Activated CD4-positive, alpha-beta T cell treated with anti-CD3 and anti-CD28 coated beads, Interleukin-2, amount 10 ng/mL, durations not matched to agents 7 days and 5 days (primary cell): ENCODE data around the gene EGLN1. TPM values are rescaled to one million over a fixed set of nuclear protein-coding genes. Genes with fewer than 3 reads are reported as not detected.
A peak's percentile ranks its signal among the peaks of the same experiment; 100 is the strongest.

Experiments
- CTCF ChIA-PET: fragments of 350-600 bp; sonication (Branson Sonifier 250); formaldehyde crosslinking; loops from one replicate; lab custom pipeline; 2021; ENCODE audit warnings: antibody characterized with exemption; lab: Charles Lee
- POLR2A ChIA-PET: fragments of 350-600 bp; sonication (Branson Sonifier 250); formaldehyde crosslinking; loops from one replicate; lab custom pipeline; 2021; ENCODE audit warnings: antibody characterized with exemption; lab: Charles Lee
- DNase-seq: peaks from one replicate; pipeline ENCODE4 v3.0.0-alpha.2; 2020
- H3K27ac Mint-ChIP-seq: one replicate; pipeline ENCODE4 v1.8.0; 2021; ENCODE audit warnings: mild to moderate bottlenecking, moderate library complexity, mixed read lengths
- H3K27me3 Mint-ChIP-seq: one replicate; pipeline ENCODE4 v1.8.0; 2021; ENCODE audit warnings: mixed read lengths
- H3K36me3 Mint-ChIP-seq: one replicate; pipeline ENCODE4 v1.8.0; 2021; ENCODE audit warnings: low read depth, mixed read lengths
- H3K4me1 Mint-ChIP-seq: one replicate; pipeline ENCODE4 v1.8.0; 2021; ENCODE audit warnings: mixed read lengths
- H3K4me3 Mint-ChIP-seq: one replicate; pipeline ENCODE4 v1.8.0; 2021; ENCODE audit warnings: mild to moderate bottlenecking, moderate library complexity, mixed read lengths
- H3K9me3 Mint-ChIP-seq: one replicate; pipeline ENCODE4 v1.8.0; 2021; ENCODE audit warnings: mixed read lengths
- total RNA-seq, 2 experiments: library from RNA; stranded (reverse); gene quantifications; one replicate each; pipeline ENCODE4 v1.2.3, GENCODE V29; 2021

Gene EGLN1
- total RNA-seq, 2 experiments from 2014 or later: 29.3 to 39.7 TPM

GRCh38 chr1:231347961-231348360 lies 74.1 kb downstream of the EGLN1 start:
- POLR2A ChIA-PET: no interaction called here
- H3K4me1 Mint-ChIP-seq: peaks cover 2% of the 10 kb centered on the region
- no peaks in the 10 kb centered on the region for H3K27me3 Mint-ChIP-seq
- no peaks in the 10 kb centered on the region for H3K9me3 Mint-ChIP-seq
- no peak for DNase-seq
- no peak overlapping the region for H3K27ac Mint-ChIP-seq
- H3K4me3 Mint-ChIP-seq: no peak overlapping the region
- peaks cover 31% of the 10 kb centered on the region for H3K36me3 Mint-ChIP-seq
- CTCF ChIA-PET: no interaction called here

GRCh38 chr1:231340328-231341013 lies 81.6 kb downstream of the EGLN1 start:
- no peak for DNase-seq
- no peaks in the 10 kb centered on the region for H3K9me3 Mint-ChIP-seq
- no peaks in the 10 kb centered on the region for H3K27me3 Mint-ChIP-seq
- peak overlapping the region; percentile 19 for H3K27ac Mint-ChIP-seq
- H3K36me3 Mint-ChIP-seq: peaks cover 37% of the 10 kb centered on the region
- no peak overlapping the region for H3K4me3 Mint-ChIP-seq
- ChIA-PET POLR2A (no interaction called here), CTCF (interaction anchor here (0.6 to 1.3 kb wide), 6 partner anchors 11 to 263 kb away, joined by 3 to 4 read pairs (median 3); no protein-coding TSS in a partner anchor)
- peaks cover 40% of the 10 kb centered on the region for H3K4me1 Mint-ChIP-seq

GRCh38 chr1:231338270-231339128 lies 83.6 kb downstream of the EGLN1 start, which contains the start of gene SPRTN:
Gene SPRTN, plus strand, starts transcription at chr1:231338293. Its CDS starts 91 bp downstream, at chr1:231338384.
- H3K4me3 Mint-ChIP-seq: peak within 1 kb of the TSS; percentile 98
- H3K36me3 Mint-ChIP-seq: peaks cover 39% of the 10 kb centered on the region
- H3K4me1 Mint-ChIP-seq: peaks cover 55% of the 10 kb centered on the region
- H3K9me3 Mint-ChIP-seq: no peaks in the 10 kb centered on the region
- H3K27me3 Mint-ChIP-seq: no peaks in the 10 kb centered on the region
- DNase-seq: no peak
- ChIA-PET CTCF (interaction anchor here (0.6 to 2.8 kb wide), 14 partner anchors 11 to 286 kb away, joined by 3 to 14 read pairs (median 4); partner anchors contain the start of gene EGLN1), POLR2A (interaction anchor here (0.6 to 1.0 kb wide), 3 partner anchors 67 to 97 kb away, joined by 3 to 5 read pairs (median 3); no protein-coding TSS in a partner anchor)
- peak within 1 kb of the TSS; percentile 99 for H3K27ac Mint-ChIP-seq

- POLR2A ChIA-PET: interaction anchor here (0.5 to 1.0 kb wide), 6 partner anchors 66 to 297 kb away, joined by 3 to 5 read pairs (median 3); partner anchors contain the start of gene FAM89A
- peak within 1 kb of the TSS; percentile 98 for H3K4me3 Mint-ChIP-seq
- DNase-seq: peak; percentile 97
Observed at GRCh38 chr1:231337472-231338269, 84.4 kb downstream of the EGLN1 start, which contains the start of gene EXOC8. Gene EXOC8, minus strand, starts transcription at chr1:231337852. Its CDS starts 107 bp downstream, at chr1:231337745.

GRCh38 chr1:231337043-231337471 lies 85.0 kb downstream of the EGLN1 start:
- CTCF ChIA-PET: interaction anchor here (0.8 to 2.8 kb wide), 7 partner anchors 9 to 266 kb away, joined by 3 to 13 read pairs (median 3); partner anchors contain the start of gene EGLN1

More at GRCh38 chr1:231337472-231338269, 84.4 kb downstream of the EGLN1 start, which contains the start of gene EXOC8:
- peak within 1 kb of the TSS; percentile 99 for H3K27ac Mint-ChIP-seq
- peaks cover 44% of the 10 kb centered on the region for H3K36me3 Mint-ChIP-seq
- no peaks in the 10 kb centered on the region for H3K9me3 Mint-ChIP-seq
- no peaks in the 10 kb centered on the region for H3K27me3 Mint-ChIP-seq
- H3K4me1 Mint-ChIP-seq: peaks cover 61% of the 10 kb centered on the region
- CTCF ChIA-PET: interaction anchor here (0.6 to 2.8 kb wide), 15 partner anchors 10 to 287 kb away, joined by 3 to 14 read pairs (median 4); partner anchors contain the start of gene EGLN1

GRCh38 chr1:231335663-231336602 lies 86.2 kb downstream of the EGLN1 start:
- H3K27me3 Mint-ChIP-seq: no peaks in the 10 kb centered on the region
- no peaks in the 10 kb centered on the region for H3K9me3 Mint-ChIP-seq
- DNase-seq: no peak
- ChIA-PET CTCF (interaction anchor here (0.7 to 2.8 kb wide), 6 partner anchors 11 to 694 kb away, joined by 3 to 13 read pairs (median 3); no protein-coding TSS in a partner anchor), POLR2A (no interaction called here)
- peaks cover 61% of the 10 kb centered on the region for H3K4me1 Mint-ChIP-seq
- peak overlapping the region; percentile 98 for H3K4me3 Mint-ChIP-seq
- peak overlapping the region; percentile 77 for H3K27ac Mint-ChIP-seq
- H3K36me3 Mint-ChIP-seq: peaks cover 48% of the 10 kb centered on the region

More at GRCh38 chr1:231337043-231337471, 85.0 kb downstream of the EGLN1 start:
- H3K9me3 Mint-ChIP-seq: no peaks in the 10 kb centered on the region
- peaks cover 63% of the 10 kb centered on the region for H3K4me1 Mint-ChIP-seq
- POLR2A ChIA-PET: interaction anchor here (0.6 kb wide), 2 partner anchors 109 to 297 kb away, joined by 3 to 4 read pairs; partner anchors contain the start of gene FAM89A
- no peaks in the 10 kb centered on the region for H3K27me3 Mint-ChIP-seq
- H3K4me3 Mint-ChIP-seq: peak overlapping the region; percentile 98
- peak overlapping the region; percentile 99 for H3K27ac Mint-ChIP-seq
- peaks cover 46% of the 10 kb centered on the region for H3K36me3 Mint-ChIP-seq
- DNase-seq: no peak

- no peak for DNase-seq
- peak overlapping the region; percentile 41 for H3K4me3 Mint-ChIP-seq
- POLR2A ChIA-PET: no interaction called here
- H3K27ac Mint-ChIP-seq: no peak overlapping the region
- peaks cover 56% of the 10 kb centered on the region for H3K4me1 Mint-ChIP-seq
- H3K36me3 Mint-ChIP-seq: peaks cover 44% of the 10 kb centered on the region
- no peaks in the 10 kb centered on the region for H3K27me3 Mint-ChIP-seq
- no peaks in the 10 kb centered on the region for H3K9me3 Mint-ChIP-seq
- CTCF ChIA-PET: interaction anchor here (1.0 to 1.8 kb wide), 3 partner anchors 20 to 693 kb away, joined by 3 read pairs; no protein-coding TSS in a partner anchor
Observed at GRCh38 chr1:231334952-231335351, 87.1 kb downstream of the EGLN1 start.

- POLR2A ChIA-PET: no interaction called here
- no peaks in the 10 kb centered on the region for H3K9me3 Mint-ChIP-seq
- H3K27me3 Mint-ChIP-seq: no peaks in the 10 kb centered on the region
- CTCF ChIA-PET: interaction anchor here (1.5 kb wide), 1 partner anchor 95 kb away, joined by 3 read pairs; no protein-coding TSS in a partner anchor
- H3K36me3 Mint-ChIP-seq: peaks cover 42% of the 10 kb centered on the region
- H3K4me3 Mint-ChIP-seq: peak overlapping the region; percentile 41
- DNase-seq: no peak
- H3K27ac Mint-ChIP-seq: no peak overlapping the region
- H3K4me1 Mint-ChIP-seq: peaks cover 51% of the 10 kb centered on the region
Observed at GRCh38 chr1:231334079-231334666, 87.9 kb downstream of the EGLN1 start.

GRCh38 chr1:231332761-231333160 lies 89.3 kb downstream of the EGLN1 start:
- Mint-ChIP-seq H3K9me3 (no peaks in the 10 kb centered on the region), H3K4me3 (no peak overlapping the region), H3K4me1 (peaks cover 49% of the 10 kb centered on the region), H3K27me3 (no peaks in the 10 kb centered on the region), H3K27ac (no peak overlapping the region), H3K36me3 (peaks cover 39% of the 10 kb centered on the region)
- no peak for DNase-seq
- POLR2A ChIA-PET: no interaction called here
- CTCF ChIA-PET: interaction anchor here (0.6 to 0.9 kb wide), 3 partner anchors 16 to 265 kb away, joined by 3 read pairs; no protein-coding TSS in a partner anchor

GRCh38 chr1:231329483-231329882 lies 92.6 kb downstream of the EGLN1 start:
- no peak overlapping the region for H3K4me3 Mint-ChIP-seq
- POLR2A ChIA-PET: interaction anchor here (0.7 kb wide), 1 partner anchor 276 kb away, joined by 3 read pairs; no protein-coding TSS in a partner anchor
- CTCF ChIA-PET: no interaction called here
- H3K27me3 Mint-ChIP-seq: no peaks in the 10 kb centered on the region
- H3K27ac Mint-ChIP-seq: no peak overlapping the region
- DNase-seq: no peak
- peaks cover 25% of the 10 kb centered on the region for H3K4me1 Mint-ChIP-seq
- H3K9me3 Mint-ChIP-seq: no peaks in the 10 kb centered on the region
- peaks cover 23% of the 10 kb centered on the region for H3K36me3 Mint-ChIP-seq
